Stimulated activated CD8-positive, alpha-beta memory T cell treated with anti-CD3 and anti-CD28 coated beads, Interleukin-4, amount 100 ng/mL, for 4 hours (primary cell): Measurements from ENCODE around the gene SPAG16.

Experiments
- DNase-seq, 2 donors: peaks; one replicate each; pipeline ENCODE4 v3.0.0-alpha.2; 2020; ENCODE audit warnings: low read depth in 2 of 2, low spot score in 1 of 2

The SPAG16 gene

GRCh38 chr2:213284105-213285090 is at the start of gene SPAG16:
TSS of gene SPAG16 (plus strand) at chr2:213284464.
- peak; percentile 90 to 92 for DNase-seq

DNA sequence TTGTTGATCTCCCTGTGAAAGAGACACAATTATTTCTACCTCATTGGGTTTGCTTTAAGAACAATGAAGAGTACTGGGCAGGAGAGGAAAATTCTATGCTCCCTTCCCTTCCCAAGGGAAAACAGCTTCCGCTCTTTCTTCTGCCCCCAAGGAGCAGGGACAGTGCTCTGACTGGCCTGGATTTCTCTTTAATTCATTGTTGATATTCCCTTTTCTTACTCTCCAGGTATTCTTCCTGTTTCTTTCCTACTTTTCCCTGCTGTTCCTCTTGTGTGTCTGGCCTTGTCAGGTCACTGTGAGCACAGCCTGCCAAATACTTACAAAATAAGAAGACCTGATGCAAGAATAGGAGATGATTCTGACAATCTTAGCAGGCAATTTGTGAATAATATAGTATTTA is 49.6 kb upstream of the SPAG16 start:
- no peak for DNase-seq

- DNase-seq = no peak
These were observed 48.5 kb upstream of the SPAG16 start for GRCh38 chr2:213235741-213236140.

DNA sequence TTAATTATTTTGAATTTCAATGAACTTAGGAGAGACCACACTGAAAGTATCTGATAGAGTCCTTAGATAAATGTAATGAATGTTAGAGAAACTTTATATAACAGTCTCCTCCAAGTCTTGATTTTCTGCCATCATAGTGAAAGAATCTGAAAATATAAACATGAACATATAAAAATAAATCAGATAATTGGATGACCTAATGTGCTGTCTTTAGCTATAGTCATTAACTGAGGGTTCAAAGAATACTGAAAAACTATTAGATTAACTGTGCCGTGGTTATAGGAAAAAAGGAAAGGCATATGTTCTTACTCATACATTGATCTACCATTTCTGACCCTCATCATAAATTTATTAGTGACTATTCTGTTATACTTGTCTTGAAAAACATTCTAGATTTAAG is 47.0 kb upstream of the SPAG16 start:
- DNase-seq = no peak

DNA sequence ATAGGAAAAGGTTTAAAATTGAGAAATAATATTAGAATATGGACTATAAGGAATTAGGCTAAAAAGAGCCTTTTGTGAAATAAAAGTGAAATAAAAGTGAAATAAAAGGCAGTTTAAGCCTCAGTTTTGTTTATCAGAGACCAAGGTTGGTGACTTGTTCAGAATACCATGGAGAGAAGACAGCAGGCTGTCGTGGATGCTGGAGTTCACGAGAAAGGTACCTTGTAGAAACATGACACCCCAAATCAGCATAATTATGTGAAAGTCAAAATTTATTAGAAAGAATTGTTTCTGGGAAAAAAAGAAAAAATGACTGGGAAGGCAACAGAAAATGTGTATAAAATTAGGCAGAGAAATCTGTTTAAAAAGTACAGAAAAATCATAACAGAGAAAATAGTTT is 46.5 kb upstream of the SPAG16 start:
- no peak for DNase-seq

DNA sequence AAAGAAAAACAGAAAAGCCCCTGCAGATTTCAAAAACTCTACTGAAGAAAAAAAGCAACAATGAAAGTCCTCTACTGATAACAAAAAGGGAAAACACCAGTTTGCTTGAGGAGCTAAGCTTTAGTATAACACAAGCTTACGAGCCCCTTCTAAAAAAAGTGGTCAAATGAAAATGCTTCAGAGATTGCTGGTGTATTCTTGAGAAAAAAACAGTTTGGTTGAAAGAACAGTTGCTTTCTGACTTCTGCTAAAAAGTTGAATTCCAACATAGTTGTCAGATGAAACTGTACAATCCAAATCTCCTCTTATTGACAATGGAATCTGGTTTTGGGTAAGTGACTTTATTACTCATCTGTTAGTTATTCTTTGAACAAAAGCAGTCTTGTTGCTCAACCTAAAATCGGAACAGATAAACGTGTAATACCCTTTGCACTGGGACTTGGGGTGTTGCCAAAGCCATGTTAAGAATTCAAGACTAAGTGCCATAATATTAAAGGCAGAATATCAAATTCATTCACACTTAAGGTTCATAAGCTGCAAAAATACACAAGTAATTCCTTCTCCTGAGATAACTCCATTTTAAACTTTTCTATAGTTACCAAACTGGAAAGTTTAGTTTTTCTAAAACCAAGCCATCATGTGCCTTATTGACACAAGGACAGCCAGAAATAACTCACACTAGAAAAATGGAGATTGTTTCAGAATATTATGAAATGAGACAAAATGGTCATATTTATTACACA is 45.3 kb upstream of the SPAG16 start:
- DNase-seq = no peak

DNA sequence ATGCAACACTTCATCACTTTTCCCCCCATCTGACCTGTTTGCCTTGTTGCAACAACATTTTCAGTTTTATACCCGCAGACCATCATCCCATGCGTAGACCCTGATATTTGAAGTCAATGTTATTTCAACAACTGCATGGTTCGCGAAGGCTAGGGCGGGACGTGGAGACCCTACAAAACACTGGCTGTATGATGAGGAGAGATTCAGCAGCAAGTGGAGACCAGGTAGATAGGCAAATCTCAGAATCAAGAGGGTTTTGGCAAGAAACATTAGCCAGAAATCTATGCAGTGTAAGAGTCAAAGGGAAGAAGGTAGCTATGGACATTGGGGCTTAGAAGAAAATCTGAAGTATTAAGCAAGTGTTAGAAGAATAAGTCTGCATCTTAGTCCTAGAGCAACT is 42.4 kb upstream of the SPAG16 start:
- DNase-seq = no peak

DNA sequence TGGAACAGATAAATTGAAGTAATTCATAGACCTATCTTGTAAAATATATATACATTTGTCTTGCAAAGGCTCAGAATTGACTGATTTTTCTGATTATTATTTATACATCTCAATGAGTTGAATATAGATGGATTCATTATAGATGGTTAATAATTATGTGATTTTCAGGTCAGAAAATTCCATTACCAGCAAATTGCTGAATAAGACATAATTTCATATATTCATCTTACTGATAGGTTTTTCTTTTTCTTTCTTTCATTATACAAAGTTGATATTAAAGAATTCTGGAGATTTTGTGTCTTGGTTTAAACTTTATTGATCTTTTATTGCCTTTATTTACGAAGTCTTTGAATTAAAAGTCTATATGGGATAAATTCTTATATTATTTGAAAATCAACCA is 41.6 kb upstream of the SPAG16 start:
- DNase-seq = no peak

DNA sequence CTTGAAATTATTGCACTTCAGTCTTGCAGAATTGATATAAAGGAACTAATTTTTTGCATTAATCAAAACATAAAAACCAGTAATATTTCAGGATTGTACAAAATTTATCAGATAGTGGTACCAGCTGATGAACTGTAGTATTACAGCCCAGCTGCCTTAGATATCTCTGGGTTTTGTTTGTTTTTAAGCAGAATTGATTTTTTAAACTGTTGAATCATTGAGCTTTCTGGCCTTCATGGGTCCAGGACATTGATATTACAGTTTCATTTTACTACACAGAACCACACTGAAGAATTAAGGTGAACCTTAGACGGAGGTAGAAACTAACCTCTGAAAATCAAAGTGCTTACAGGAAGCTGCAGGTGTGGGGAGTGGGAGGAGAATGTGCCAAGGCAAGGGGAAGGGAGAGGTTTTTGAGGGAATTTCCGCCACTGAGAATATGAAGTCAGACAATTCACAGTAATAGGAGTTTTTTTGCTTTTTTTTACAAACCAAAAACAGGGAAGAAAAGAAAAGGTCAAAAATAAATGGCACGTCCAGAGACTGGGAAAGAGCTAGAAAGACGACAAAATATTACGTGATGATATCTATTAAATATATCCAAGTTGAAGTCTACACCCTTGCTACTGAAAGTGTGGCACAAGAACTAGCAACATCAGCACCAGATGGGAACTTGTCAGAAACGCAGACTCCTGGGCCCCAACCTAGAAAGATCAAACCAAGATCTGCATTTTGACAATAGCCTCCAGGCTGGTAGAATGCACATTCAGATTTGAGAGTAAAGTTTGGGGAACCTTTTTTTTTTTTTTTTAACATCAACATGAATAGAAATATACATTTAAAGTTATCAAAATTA is 40.8 kb upstream of the SPAG16 start:
- no peak for DNase-seq

GRCh38 chr2:213246497-213247281 is 37.6 kb upstream of the SPAG16 start:
- DNase-seq = peak; percentile 7 to 24

DNA sequence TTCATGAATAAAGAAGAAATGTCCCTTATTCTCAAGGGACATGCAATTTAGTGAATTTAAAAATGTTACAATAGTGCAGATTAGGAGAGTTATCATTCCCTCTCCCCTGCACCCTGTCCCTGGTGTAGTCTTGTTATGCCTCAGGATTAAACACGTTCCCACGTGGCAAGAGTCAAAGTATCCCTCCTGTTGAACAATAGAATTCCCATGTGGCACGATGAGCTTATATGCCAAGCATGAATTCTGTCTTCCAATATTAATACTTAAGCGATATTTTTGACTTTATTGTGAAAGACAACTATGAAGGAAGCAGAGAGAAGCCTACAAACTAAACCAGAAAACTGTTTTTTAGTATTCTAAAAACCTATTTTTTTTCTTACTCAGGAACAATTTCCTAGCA is 36.7 kb upstream of the SPAG16 start:
- no peak for DNase-seq

- DNase-seq = no peak
These were observed 35.6 kb upstream of the SPAG16 start for GRCh38 chr2:213248637-213249036.

DNA sequence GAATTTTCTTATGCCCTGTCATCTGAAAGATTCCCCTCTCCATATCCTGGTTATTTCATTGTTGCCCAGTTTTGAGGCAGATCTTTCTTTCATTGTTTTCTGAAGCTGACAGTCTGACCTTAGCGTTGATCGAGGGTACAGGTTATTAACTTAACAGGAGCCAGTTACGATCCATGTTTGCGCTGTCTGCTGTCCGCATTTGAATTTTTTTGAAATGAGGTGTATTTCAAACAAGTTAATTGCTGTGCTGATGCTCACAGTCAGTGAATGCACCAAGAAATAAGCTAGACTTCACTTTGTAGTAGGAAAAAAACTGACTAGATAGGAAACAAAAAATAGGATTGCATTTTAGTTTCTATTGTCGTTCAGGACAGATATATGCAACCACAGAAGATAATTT is 34.8 kb upstream of the SPAG16 start:
- no peak for DNase-seq

DNA sequence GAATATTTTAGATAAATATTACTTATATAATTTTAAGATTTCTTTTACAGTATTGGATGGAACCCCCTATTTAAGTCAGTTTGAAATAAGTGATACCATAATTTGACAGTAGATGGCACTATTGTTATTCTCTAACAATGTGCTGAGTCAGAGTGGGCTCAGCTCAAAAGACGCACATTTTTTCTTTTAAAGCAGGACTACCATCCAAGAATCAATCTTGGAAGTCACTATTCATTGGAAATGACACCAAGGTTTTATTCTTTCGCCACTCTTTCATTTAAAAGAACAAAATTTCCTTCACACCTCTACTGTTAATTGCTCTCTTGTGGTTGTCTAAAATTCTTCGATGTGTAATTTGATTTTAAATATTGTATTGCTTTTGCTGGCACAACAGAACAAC is 32.6 kb upstream of the SPAG16 start:
- DNase-seq = no peak

DNA sequence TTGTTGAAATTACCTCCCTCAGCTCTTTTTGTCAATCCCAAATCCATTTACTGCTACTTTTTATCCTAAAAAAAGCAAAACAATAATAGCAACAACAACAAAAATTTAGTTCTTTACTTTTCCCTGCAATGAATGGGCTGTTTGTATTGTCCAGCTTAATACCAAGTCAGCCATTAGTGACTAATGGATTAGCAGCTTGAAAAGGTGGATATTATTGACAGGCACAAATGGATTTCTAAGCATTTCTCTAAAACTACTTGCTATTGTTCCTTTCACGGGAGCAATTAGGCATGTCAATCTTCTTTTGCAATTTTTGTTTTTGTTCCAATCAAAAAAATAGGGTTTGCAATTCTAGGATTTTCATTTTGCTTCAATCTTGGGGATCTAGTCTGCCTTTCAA is 32.1 kb upstream of the SPAG16 start:
- DNase-seq = no peak

- DNase-seq = no peak
These were observed 31.1 kb upstream of the SPAG16 start for GRCh38 chr2:213253162-213253561.

DNA sequence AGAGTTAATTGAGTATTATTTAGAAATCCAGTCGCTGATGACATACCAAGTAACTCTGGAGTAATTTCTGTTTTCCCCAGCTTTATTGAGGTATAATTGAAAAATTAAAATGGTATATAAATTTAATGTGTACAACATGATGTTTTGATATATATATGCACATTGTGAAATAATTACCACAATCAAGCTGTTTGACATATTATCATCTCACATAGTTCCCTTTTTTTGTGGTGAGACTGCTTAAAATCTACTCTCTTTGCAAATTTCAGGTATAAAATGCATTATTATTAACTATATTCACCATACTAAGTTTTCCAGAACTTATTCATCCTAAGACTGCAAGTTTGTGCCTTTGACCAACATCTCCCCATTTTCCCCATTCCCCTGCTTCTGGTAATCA is 25.0 kb upstream of the SPAG16 start:
- DNase-seq = no peak

GRCh38 chr2:213261237-213261636 is 23.0 kb upstream of the SPAG16 start:
- DNase-seq = no peak

DNA sequence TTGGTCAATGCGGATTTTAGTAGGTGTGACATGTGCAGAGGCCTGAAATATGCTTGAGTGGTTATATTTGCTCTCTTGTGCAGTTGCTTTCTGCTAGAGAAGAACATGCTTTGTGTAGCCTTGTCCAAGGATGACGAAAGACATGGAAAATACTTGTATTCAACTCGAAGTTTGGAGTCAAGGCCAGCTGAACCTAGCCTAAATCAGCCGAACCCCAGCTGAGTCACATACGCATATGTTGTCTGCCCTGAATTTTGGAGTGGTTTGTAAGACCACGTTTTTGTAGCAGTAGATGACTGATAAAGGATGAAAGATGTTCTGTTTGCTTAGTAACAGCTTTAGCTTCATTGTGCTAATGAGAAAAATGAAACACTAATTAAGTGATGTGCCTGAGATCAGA is 22.5 kb upstream of the SPAG16 start:
- no peak for DNase-seq

- DNase-seq = no peak
These were observed 18.6 kb upstream of the SPAG16 start for GRCh38 chr2:213265679-213266078.

- no peak for DNase-seq
These were observed 17.8 kb upstream of the SPAG16 start for GRCh38 chr2:213266421-213266820.
